BLaER1 treated with 17β-estradiol and CSF1 and Interleukin-3, amounts not matched to agents 10 nM and 100 nM (cell line): ENCODE data around the gene HES4.

Source experiments
- H3K27ac ChIP-seq, 11 experiments: shearing (Covaris generic); formaldehyde crosslinking; 2 replicates each; pipeline ENCODE4 v1.8.1; 2022
- H3K27me3 ChIP-seq, 11 experiments: shearing (Covaris generic); formaldehyde crosslinking; 2 replicates each; pipeline ENCODE4 v1.8.1; 2022
- H3K36me3 ChIP-seq, 11 experiments: shearing (Covaris generic); formaldehyde crosslinking; 2 replicates each; pipeline ENCODE4 v1.8.1; 2022
- H3K4me1 ChIP-seq, 10 experiments: shearing (Covaris generic); formaldehyde crosslinking; 2 replicates each; pipeline ENCODE4 v1.8.1; 2022
- H3K4me2 ChIP-seq, 11 experiments: shearing (Covaris generic); formaldehyde crosslinking; 2 replicates each; pipeline ENCODE4 v1.8.1; 2022
- H3K4me3 ChIP-seq, 10 experiments: shearing (Covaris generic); formaldehyde crosslinking; 2 replicates each; pipeline ENCODE4 v1.8.1; 2022
- H3K9ac ChIP-seq, 11 experiments: shearing (Covaris generic); formaldehyde crosslinking; 2 replicates each; pipeline ENCODE4 v1.8.1; 2022
- H3K9me3 ChIP-seq, 11 experiments: shearing (Covaris generic); formaldehyde crosslinking; replicated peaks in 1 of 11; 2 replicates each; pipeline ENCODE4 v1.8.1; 2022
- H4K20me1 ChIP-seq, 11 experiments: shearing (Covaris generic); formaldehyde crosslinking; 2 replicates each; pipeline ENCODE4 v1.8.1; 2022
- Cebpa-rat ChIP-seq, 11 experiments: shearing (Covaris generic); IDR thresholded peaks; 2 replicates each; pipeline ENCODE4 v1.8.1; 2022

Gene HES4

DNA sequence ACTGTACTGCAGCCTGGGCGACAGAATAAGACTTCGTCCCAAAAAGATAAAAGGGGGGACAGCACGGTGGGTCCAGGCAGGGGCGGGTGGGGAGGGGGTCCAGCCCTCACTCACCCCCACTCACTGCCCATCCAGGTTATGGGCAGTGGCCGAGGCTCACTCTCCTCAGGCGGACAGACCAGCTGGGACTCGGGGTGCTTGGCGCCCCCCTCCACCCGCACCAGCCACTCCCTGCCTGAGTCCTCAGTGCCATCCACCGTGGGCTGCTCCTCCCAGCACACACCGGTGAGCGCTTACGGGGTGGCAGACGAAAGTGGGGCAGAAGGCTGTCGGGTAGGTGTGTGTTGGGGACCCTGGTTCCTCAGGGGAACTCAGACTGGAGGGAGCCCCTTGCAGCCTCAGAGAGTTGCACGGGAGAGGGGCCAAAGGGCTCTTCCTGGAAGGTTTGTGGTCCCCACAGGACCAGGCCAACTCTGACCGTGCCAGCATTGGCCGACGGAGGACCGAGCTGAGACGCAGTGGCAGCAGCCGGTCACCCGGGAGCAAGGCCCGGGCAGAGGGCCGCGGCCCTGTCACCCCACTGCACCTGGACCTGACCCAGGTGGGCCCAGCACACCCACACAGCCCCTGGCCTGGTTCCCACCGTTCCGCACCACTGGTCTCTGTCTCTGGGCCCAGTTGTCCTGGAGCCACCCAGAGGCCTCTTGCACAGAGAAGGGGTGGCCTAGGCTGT, 27.0 kb downstream of the HES4 start:
- TF ChIP-seq Cebpa-rat (IDR thresholded peaks at IDR 0.05) = no peak
- Histone ChIP-seq H3K4me1 (peaks cover 4 to 13% (median 12%) of the 10 kb centered on the region in 10 experiments; a peak in 18 of 20 replicates), H4K20me1 (peaks cover 0 to 33% (median 4%) of the 10 kb centered on the region in 11 experiments; a peak in 9 of 22 replicates), H3K9ac (no peak overlapping the region), H3K4me2 (no peak overlapping the region), H3K27me3 (peaks cover 35 to 70% (median 64%) of the 10 kb centered on the region in 11 experiments), H3K4me3 (no peak overlapping the region), H3K27ac (no peak overlapping the region), H3K9me3 (no peaks in the 10 kb centered on the region), H3K36me3 (no peaks in the 10 kb centered on the region)

DNA sequence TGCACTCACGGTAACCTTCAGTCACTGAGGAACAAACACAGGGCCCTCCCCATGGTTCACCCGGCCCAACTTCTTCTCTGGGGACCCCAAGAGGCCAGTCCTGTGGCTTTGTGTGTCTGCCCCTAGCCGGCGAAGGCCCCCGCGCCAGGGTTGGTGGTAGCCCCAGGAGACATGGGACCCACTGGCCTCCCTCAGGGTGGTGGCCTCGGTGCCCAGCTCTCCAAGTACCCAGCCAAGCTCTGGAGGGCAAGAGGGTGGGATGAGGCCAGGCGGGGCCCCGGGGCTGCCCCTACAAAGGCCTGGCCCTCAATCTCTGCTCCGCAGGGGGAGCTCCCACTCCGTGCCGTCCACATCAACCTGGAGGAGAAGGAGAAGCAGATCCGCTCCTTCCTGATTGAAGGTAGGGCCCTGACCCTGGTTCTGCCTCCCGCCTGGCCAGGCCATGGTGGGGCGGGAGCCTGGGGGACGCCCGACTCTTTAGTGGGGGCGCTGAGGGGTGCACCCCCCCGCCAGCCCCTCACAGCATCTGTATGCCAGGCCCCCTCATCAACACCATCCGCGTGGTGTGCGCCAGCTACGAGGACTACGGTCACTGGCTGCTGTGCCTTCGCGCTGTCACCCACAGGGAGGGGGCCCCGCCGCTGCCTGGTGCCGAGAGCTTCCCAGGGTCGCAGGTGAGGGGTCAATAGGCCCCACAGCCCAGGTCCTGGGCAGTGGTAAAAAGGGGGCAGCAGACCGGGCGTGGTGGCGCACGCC, 28.0 kb downstream of the HES4 start:
- Histone ChIP-seq H3K27me3 (peaks cover 35 to 77% (median 64%) of the 10 kb centered on the region in 11 experiments), H3K4me1 (peaks cover 13 to 23% (median 20%) of the 10 kb centered on the region in 10 experiments; a peak in 19 of 20 replicates), H3K9me3 (no peaks in the 10 kb centered on the region), H4K20me1 (peaks cover 0 to 40% (median 4%) of the 10 kb centered on the region in 11 experiments; a peak in 9 of 22 replicates), H3K27ac (no peak overlapping the region), H3K36me3 (no peaks in the 10 kb centered on the region), H3K4me3 (no peak overlapping the region), H3K9ac (no peak overlapping the region), H3K4me2 (no peak overlapping the region)
- TF ChIP-seq Cebpa-rat (IDR thresholded peaks at IDR 0.05) = no peak

DNA sequence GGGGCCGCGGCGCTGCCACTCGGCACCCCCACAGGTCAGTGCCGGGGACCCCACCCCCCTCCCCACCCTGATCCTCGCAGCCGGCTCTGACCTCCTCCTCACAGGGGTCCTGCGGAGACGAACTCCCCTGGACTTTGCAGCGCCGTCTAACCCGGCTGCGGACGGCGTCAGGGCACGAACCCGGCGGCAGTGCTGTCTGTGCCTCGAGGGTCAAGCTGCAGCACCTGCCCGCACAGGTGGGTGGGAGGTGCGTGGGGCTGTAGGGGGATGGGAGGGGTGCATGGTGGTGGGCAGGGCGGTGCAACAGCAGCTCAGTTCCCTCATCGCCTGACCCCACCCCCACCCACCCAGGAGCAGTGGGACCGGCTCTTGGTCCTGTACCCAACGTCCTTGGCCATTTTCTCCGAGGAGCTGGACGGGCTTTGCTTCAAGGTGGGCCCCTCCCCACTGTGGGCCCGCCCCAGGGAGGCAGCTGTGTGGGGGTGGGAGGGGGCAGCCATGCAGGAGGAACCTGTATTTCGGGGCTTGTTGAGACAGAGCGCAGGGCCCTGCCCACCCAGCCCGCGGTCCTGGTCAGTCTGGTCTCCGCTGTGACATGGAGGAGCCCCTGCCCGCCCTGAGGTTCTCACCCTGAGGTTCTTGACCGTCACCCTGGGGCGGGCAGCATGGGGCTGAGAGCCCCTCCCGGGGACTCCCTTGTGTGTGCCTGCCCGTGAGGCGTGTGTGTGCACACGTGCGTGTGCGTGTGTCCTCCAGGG, 28.7 kb downstream of the HES4 start:
- Histone ChIP-seq H4K20me1 (peaks cover 0 to 39% (median 4%) of the 10 kb centered on the region in 11 experiments; a peak in 13 of 22 replicates), H3K36me3 (no peaks in the 10 kb centered on the region), H3K9ac (no peak overlapping the region), H3K9me3 (no peaks in the 10 kb centered on the region), H3K27ac (no peak overlapping the region), H3K4me1 (peaks cover 15 to 28% (median 23%) of the 10 kb centered on the region in 10 experiments), H3K4me2 (no peak overlapping the region), H3K4me3 (no peak overlapping the region), H3K27me3 (peaks cover 35 to 81% (median 67%) of the 10 kb centered on the region in 11 experiments)
- no peak for TF ChIP-seq Cebpa-rat (IDR thresholded peaks at IDR 0.05)

DNA sequence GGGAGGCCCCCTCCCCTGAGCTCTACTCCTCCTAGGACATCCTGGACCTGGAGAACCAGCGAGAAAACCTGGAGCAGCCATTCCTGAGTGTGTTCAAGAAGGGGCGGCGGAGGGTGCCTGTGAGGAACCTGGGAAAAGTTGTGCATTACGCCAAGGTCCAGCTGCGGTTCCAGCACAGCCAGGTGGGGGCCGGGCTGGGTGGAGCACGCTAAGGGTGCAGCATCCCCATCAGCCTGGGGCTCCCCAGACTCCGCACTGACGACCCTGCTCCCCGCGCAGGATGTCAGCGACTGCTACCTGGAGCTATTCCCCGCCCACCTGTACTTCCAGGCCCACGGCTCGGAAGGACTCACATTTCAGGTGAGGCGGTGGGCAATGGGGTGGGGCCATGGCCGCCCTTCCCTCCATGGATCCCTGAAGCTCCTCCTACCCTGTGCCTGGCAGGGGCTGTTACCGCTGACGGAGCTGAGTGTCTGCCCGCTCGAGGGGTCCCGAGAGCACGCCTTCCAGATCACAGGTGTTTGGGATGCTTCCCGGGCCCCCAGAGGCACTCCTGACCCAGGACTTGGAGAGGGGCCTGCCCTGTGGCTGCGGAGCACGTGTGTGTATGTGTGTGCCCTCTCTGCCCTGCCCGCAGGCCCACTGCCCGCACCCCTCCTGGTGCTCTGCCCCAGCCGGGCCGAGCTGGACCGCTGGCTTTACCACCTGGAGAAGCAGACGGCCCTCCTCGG, 29.5 kb downstream of the HES4 start:
- H4K20me1 ChIP-seq = peaks cover 0 to 37% (median 10%) of the 10 kb centered on the region in 11 experiments; a peak in 15 of 22 replicates
- no peak overlapping the region for H3K27ac ChIP-seq
- no peak for TF ChIP-seq Cebpa-rat (IDR thresholded peaks at IDR 0.05)
- no peak overlapping the region for H3K4me3 ChIP-seq
- H3K4me1 ChIP-seq = peaks cover 20 to 28% (median 22%) of the 10 kb centered on the region in 10 experiments
- H3K9ac ChIP-seq = no peak overlapping the region
- no peaks in the 10 kb centered on the region for H3K9me3 ChIP-seq
- peaks cover 0 to 3% (median 0%) of the 10 kb centered on the region in 11 experiments; a peak in 6 of 22 replicates for H3K36me3 ChIP-seq
- no peak overlapping the region for H3K4me2 ChIP-seq
- peaks cover 30 to 79% (median 61%) of the 10 kb centered on the region in 11 experiments for H3K27me3 ChIP-seq

DNA sequence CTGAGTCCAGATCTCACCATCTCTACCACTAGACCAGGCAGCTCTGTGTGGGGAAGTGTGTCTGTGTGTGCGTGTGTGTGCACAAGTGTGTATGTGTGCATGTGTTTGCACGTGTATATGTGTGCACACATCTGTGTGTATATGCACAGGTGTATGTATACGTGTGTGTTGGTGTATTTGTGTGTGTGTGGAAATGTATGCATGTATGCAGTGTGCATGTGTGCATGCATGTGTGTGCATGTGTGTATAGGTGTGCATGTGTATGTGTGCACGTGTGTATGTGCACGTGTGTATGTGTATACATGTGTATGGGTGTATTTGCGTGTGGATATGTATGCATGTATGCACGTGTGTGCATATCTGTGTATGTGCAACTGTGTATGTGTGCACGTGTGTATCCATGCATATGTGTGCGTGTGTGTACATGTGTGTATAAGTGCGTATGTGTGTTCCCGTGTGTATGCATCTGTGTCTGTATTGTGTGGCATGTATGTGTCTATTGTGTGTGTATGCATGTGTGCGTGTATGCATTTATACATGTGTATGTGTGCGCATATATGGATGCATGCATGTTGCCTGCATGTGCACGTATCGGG, 30.5 kb downstream of the HES4 start:
- Histone ChIP-seq H3K27me3 (peaks cover 26 to 69% (median 51%) of the 10 kb centered on the region in 11 experiments), H4K20me1 (peaks cover 0 to 40% (median 10%) of the 10 kb centered on the region in 11 experiments; a peak in 12 of 22 replicates), H3K4me3 (no peak overlapping the region), H3K36me3 (peaks cover 0 to 9% (median 5%) of the 10 kb centered on the region in 11 experiments; a peak in 9 of 22 replicates), H3K9ac (no peak overlapping the region), H3K4me2 (no peak overlapping the region), H3K27ac (no peak overlapping the region), H3K4me1 (peaks cover 19 to 30% (median 21%) of the 10 kb centered on the region in 10 experiments), H3K9me3 (no peaks in the 10 kb centered on the region)
- TF ChIP-seq Cebpa-rat (IDR thresholded peaks at IDR 0.05) = no peak

DNA sequence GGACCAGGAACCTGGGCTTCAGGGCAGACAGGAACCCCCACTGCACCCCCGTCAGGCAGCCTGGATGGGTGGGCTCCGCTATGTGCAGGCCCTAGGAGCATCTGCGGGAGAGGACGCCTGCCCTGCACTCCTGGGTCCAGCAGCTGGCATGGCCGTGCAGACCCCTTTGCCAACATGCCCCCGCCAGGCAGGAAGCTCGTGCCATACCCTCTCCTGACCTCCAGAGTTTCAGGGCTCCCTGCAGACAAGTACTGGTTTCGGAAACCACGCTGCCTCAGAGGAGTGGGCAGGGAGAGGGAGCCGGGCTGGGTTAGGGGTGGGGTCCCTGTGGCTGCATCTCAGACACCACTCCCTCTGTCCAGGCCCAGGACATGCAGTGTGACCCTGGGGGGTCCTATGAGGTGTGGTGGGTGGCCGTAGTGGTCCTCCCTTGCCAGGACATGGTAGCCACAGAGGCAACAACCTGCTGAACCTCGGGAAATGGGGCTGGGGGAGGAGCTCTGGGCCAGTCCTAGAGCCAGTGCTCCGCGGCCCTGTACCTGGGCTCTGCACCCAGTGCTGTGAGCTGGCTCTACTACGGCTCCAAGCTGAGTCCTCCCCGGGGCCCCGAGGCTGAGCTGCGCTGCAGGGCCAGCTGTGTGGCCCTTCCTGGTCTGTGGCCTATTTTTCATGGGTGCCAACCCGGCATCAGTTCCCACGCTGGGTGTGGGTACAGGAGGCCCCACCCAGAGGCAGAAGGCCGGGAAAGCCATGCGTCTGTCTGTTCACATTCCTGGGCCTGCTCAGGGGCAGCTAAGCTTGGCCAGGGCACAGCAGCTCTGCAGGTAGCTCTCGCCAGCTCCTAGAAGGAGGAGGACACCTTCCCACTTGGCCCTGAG, 32.2 kb downstream of the HES4 start:
- no peak for TF ChIP-seq Cebpa-rat (IDR thresholded peaks at IDR 0.05)
- Histone ChIP-seq H3K9me3 (no peaks in the 10 kb centered on the region), H3K4me3 (peak overlapping the region in 6 of 10 experiments; percentile 60 to 73 (median 65); a peak in 11 of 20 replicates), H3K4me1 (peaks cover 19 to 30% (median 21%) of the 10 kb centered on the region in 10 experiments), H3K4me2 (peak overlapping the region; percentile 87 to 100 (median 98)), H4K20me1 (peaks cover 0 to 53% (median 12%) of the 10 kb centered on the region in 11 experiments; a peak in 13 of 22 replicates), H3K36me3 (peaks cover 9 to 24% (median 15%) of the 10 kb centered on the region in 11 experiments), H3K27me3 (peaks cover 19 to 52% (median 34%) of the 10 kb centered on the region in 11 experiments), H3K9ac (peak overlapping the region in 5 of 11 experiments; percentile 53 to 72 (median 69); a peak in 2 of 22 replicates), H3K27ac (no peak overlapping the region)

DNA sequence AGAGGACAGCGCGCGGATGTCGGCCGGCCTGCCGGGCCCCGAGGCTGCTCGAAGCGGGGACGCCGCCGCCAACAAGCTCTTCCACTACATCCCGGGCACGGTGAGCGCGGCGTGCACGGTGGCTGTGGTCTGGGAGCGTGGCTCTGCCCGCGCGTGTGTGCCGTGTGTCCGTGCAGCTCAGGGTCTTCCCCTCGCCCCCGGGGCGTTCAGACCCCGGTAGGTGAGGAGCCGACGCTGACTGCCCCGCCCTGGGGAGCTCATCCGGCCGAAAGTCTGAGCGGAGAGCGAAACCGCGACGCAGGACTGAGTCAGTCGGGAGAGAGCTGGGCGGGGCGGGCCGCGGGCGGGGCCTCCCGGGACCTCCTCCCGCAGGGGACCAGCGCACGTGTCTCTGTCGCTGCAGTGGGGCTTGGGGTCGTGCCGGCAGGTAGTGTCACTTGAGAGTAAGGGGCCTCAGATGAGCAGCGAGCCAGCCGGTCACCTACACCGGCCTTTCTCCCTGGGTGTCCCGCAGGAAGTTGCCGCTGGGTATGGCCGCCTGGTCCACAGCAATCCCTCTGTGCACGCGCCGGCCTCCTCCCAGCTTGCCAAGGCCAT, 33.1 kb downstream of the HES4 start:
- Histone ChIP-seq H3K9ac (peak overlapping the region; percentile 45 to 76 (median 69)), H3K27ac (peak overlapping the region in 8 of 11 experiments; percentile 21 to 75 (median 44); a peak in 12 of 22 replicates), H3K36me3 (peaks cover 11 to 31% (median 22%) of the 10 kb centered on the region in 11 experiments), H3K4me1 (peaks cover 19 to 30% (median 22%) of the 10 kb centered on the region in 10 experiments), H3K4me2 (peak overlapping the region; percentile 87 to 100 (median 98)), H3K4me3 (peak overlapping the region; percentile 52 to 73 (median 62)), H4K20me1 (peaks cover 0 to 53% (median 12%) of the 10 kb centered on the region in 11 experiments; a peak in 14 of 22 replicates), H3K27me3 (peaks cover 13 to 43% (median 27%) of the 10 kb centered on the region in 11 experiments), H3K9me3 (no peaks in the 10 kb centered on the region)
- TF ChIP-seq Cebpa-rat (IDR thresholded peaks at IDR 0.05) = no peak
